ENCODE results near the gene TMEM236. TPM values are rescaled to one million over a fixed set of nuclear protein-coding genes. Genes with fewer than 3 reads are reported as not detected.

TMEM236 gene
- total and polyA plus RNA-seq, 2 of the 4 experiments (the other 2 are of a cell fraction), result not detected

- H2AK5ac ChIP-seq (ENCODE audit: low read depth, low read length), result no peak overlapping the region
- no peak overlapping the region for H3K18ac ChIP-seq (ENCODE audit: low read depth, low read length)
- H2AFZ ChIP-seq (replicated peaks; ENCODE audit: low read length, poor library complexity), result no peak overlapping the region
- no peak overlapping the region for H3K56ac ChIP-seq (ENCODE audit: extremely low read depth, insufficient read depth, low read length)
- H4K8ac ChIP-seq (ENCODE audit: low read depth in 2 of 2, low read length in 2 of 2), result no peak overlapping the region
- no peak overlapping the region for H2BK120ac ChIP-seq (ENCODE audit: low read depth, low read length)
- ATAC-seq (ENCODE audit: low read depth) (no peak), DNase-seq (no peak)
- H3K36me3 ChIP-seq (ENCODE audit: control insufficient read depth, insufficient read depth, low read length), result no peaks in the 10 kb centered on the region
- no peak overlapping the region for H2AK9ac ChIP-seq (replicated peaks; ENCODE audit: low read depth, low read length, poor library complexity)
- no peak overlapping the region for H4K5ac ChIP-seq (ENCODE audit: low read depth, low read length)
- no peaks in the 10 kb centered on the region for H4K20me1 ChIP-seq (ENCODE audit: insufficient read depth, low read length)
- dilution Hi-C loops (cut with HindIII; ENCODE audit: low sequenced_read_pairs, unreplicated experiment) (no loop called here), intact Hi-C loops (cut with micrococcal nuclease) (no loop called here), in situ Hi-C loops (cut with MboI; ENCODE audit: low sequenced_read_pairs) (no loop called here)
- H3K9ac ChIP-seq (ENCODE audit: low read depth, low read length), result no peak overlapping the region
- TF ChIP-seq CHD1 (IDR thresholded peaks at IDR 0.05; ENCODE audit: low read depth, low read length) (no peak), FOS (IDR thresholded peaks at IDR 0.05; ENCODE audit: low read depth, low read length) (no peak), MAFK (IDR thresholded peaks at IDR 0.05; ENCODE audit: low read depth, low read length) (no peak), ELK1 (IDR thresholded peaks at IDR 0.05; ENCODE audit: borderline replicate concordance, low read depth, low read length) (no peak), RAD21 (IDR thresholded peaks at IDR 0.05; ENCODE audit: low read length) (no peak), CEBPB (IDR thresholded peaks at IDR 0.05; ENCODE audit: low read depth, low read length) (no peak), CTCF (conservative IDR thresholded peaks at IDR 0.05; ENCODE audit: low read depth, low read length) (no peak), POLR2A (IDR thresholded peaks at IDR 0.05; ENCODE audit: low read depth, low read length) (no peak), USF2 (IDR thresholded peaks at IDR 0.05; ENCODE audit: low read depth, low read length) (no peak), RCOR1 (IDR thresholded peaks at IDR 0.05; ENCODE audit: insufficient replicate concordance, low read length) (no peak), NFE2L2 (IDR thresholded peaks at IDR 0.05; ENCODE audit: low read depth, low read length) (no peak)
- no peak overlapping the region for H3K14ac ChIP-seq (replicated peaks; ENCODE audit: low read depth, low read length)
- H3K27me3 ChIP-seq (ENCODE audit: control insufficient read depth, insufficient read depth, low read length), result peaks cover 19% of the 10 kb centered on the region
- no peak overlapping the region for H2BK20ac ChIP-seq (ENCODE audit: low read depth, low read length)
- H3K23ac ChIP-seq (ENCODE audit: low read depth, low read length), result no peak overlapping the region
- H3K27ac ChIP-seq (ENCODE audit: insufficient read depth, low read length), result no peak overlapping the region
- no peak overlapping the region for H2BK15ac ChIP-seq (ENCODE audit: low read depth, low read length)
- H3K4me1 ChIP-seq (ENCODE audit: control insufficient read depth, insufficient read depth, low read length), result no peaks in the 10 kb centered on the region
- no peaks in the 10 kb centered on the region for H3K79me1 ChIP-seq (ENCODE audit: low read depth in 1 of 2, low read length in 2 of 2)
- no peak overlapping the region for H3K4ac ChIP-seq (ENCODE audit: low read depth, low read length)
- H3K4me3 ChIP-seq (ENCODE audit: insufficient read depth, low read depth, low read length), result no peak overlapping the region
- H3K9me3 ChIP-seq (ENCODE audit: control insufficient read depth, insufficient read depth, low read length), result no peaks in the 10 kb centered on the region
- ChIA-PET CTCF (no interaction called here), POLR2A (ENCODE audit: unreplicated experiment) (no interaction called here)
- no peak overlapping the region for H2BK5ac ChIP-seq (ENCODE audit: low read depth, low read length, poor library complexity, severe bottlenecking)
- H3K9me1 ChIP-seq (ENCODE audit: insufficient read depth, low read length), result no peaks in the 10 kb centered on the region
- BruUV-seq (replicated peaks), result no TSS peak
- no CpG with 5 or more reads among the region's 3 CpGs for WGBS, 2 experiments (ENCODE audit: extremely low coverage in 2 of 2, insufficient read length in 1 of 2)
- no peak overlapping the region for H4K91ac ChIP-seq (ENCODE audit: insufficient read depth, low read depth, low read length)
- no peak overlapping the region for H3K4me2 ChIP-seq (ENCODE audit: low read depth, low read length)
Measured at GRCh38 chr10:17820943-17821342, 68.9 kb downstream of the TMEM236 start.
